Ishikawa (cell line): ENCODE measurements around the gene CLNK.

Experiments used
- CEBPB ChIP-seq: IDR thresholded peaks from 2 replicates; pipeline ENCODE4 v1.6.1; 2012
- CREB1 ChIP-seq: IDR thresholded peaks from 2 replicates; pipeline ENCODE4 v1.6.1; 2012; ENCODE audit warnings: low read depth
- EGR1 ChIP-seq: IDR thresholded peaks from 2 replicates; pipeline ENCODE4 v1.6.1; 2012
- EP300 ChIP-seq: IDR thresholded peaks from 2 replicates; pipeline ENCODE4 v1.6.1; 2012; ENCODE audit warnings: borderline replicate concordance
- FOXM1 ChIP-seq: IDR thresholded peaks from 2 replicates; pipeline ENCODE4 v1.6.1; 2012; ENCODE audit warnings: low read depth, borderline replicate concordance
- MAX ChIP-seq: IDR thresholded peaks from 2 replicates; pipeline ENCODE4 v1.6.1; 2012
- NFIC ChIP-seq: IDR thresholded peaks from 2 replicates; pipeline ENCODE4 v1.6.1; 2012
- RAD21 ChIP-seq: IDR thresholded peaks from 2 replicates; pipeline ENCODE4 v1.6.1; 2012; ENCODE audit warnings: low read depth
- REST ChIP-seq: IDR thresholded peaks from 2 replicates; pipeline ENCODE4 v1.6.1; 2012; ENCODE audit warnings: low read depth, mild to moderate bottlenecking
- TAF1 ChIP-seq: IDR thresholded peaks from 2 replicates; pipeline ENCODE4 v1.6.1; 2012; ENCODE audit warnings: low read depth, mild to moderate bottlenecking
- TCF12 ChIP-seq: IDR thresholded peaks from 2 replicates; pipeline ENCODE4 v1.6.1; 2012; ENCODE audit warnings: low read depth
- TEAD4 ChIP-seq: IDR thresholded peaks from 2 replicates; pipeline ENCODE4 v1.6.1; 2012
- USF1 ChIP-seq: IDR thresholded peaks from 2 replicates; pipeline ENCODE4 v1.6.1; 2012
- YY1 ChIP-seq: IDR thresholded peaks from 2 replicates; pipeline ENCODE4 v1.6.1; 2012; ENCODE audit warnings: low read depth
- ZBTB7A ChIP-seq: IDR thresholded peaks from 2 replicates; pipeline ENCODE4 v1.6.1; 2012; ENCODE audit warnings: low read depth

Gene CLNK

GRCh38 chr4:10643600-10644425, 40.8 kb downstream of the CLNK start:
- TF ChIP-seq USF1: no peak
- no peak for TF ChIP-seq ZBTB7A
- TF ChIP-seq YY1: no peak
- TF ChIP-seq TCF12: no peak
- no peak for TF ChIP-seq TAF1
- TF ChIP-seq CREB1: no peak
- no peak for TF ChIP-seq REST
- TF ChIP-seq EP300: no peak
- no peak for TF ChIP-seq FOXM1
- no peak for TF ChIP-seq MAX
- no peak for TF ChIP-seq EGR1
- no peak for TF ChIP-seq RAD21
- TF ChIP-seq TEAD4: no peak
- TF ChIP-seq CEBPB: no peak
- TF ChIP-seq NFIC: no peak

- TF ChIP-seq NFIC (no peak), TEAD4 (no peak), EP300 (no peak), USF1 (no peak), RAD21 (no peak), ZBTB7A (no peak), FOXM1 (no peak), YY1 (no peak), MAX (no peak)
Measured at GRCh38 chr4:10640561-10641201, 43.9 kb downstream of the CLNK start.

- no peak for TF ChIP-seq YY1
- no peak for TF ChIP-seq TEAD4
- no peak for TF ChIP-seq NFIC
- TF ChIP-seq USF1: no peak
- TF ChIP-seq TAF1: no peak
- TF ChIP-seq TCF12: no peak
- no peak for TF ChIP-seq ZBTB7A
Measured at GRCh38 chr4:10639664-10640063, 44.9 kb downstream of the CLNK start.

- TF ChIP-seq USF1: no peak
Measured at GRCh38 chr4:10639100-10639499, 45.5 kb downstream of the CLNK start.

GRCh38 chr4:10635091-10635490, 49.5 kb downstream of the CLNK start:
- TF ChIP-seq CREB1 (no peak), TCF12 (no peak), MAX (no peak), CEBPB (no peak), FOXM1 (no peak), EP300 (no peak), RAD21 (no peak)

- TF ChIP-seq NFIC (no peak), FOXM1 (no peak), REST (no peak), RAD21 (no peak), YY1 (no peak), CEBPB (no peak), EP300 (no peak), ZBTB7A (no peak)
Measured at GRCh38 chr4:10629394-10629793, 55.2 kb downstream of the CLNK start.
